HL-60/S4 treated with retinoic acid at 250 ng/mL for 4 days and 3 days (cell line): ENCODE measurements around the gene PAM.

Experiments
- in situ Hi-C: fragments of 300-500 bp; cut with MboI; formaldehyde crosslinking; loops from 2 replicates; pipeline ENCODE4 v1.7.0; 2022; ENCODE audit warnings: low sequenced_read_pairs

PAM gene

DNA sequence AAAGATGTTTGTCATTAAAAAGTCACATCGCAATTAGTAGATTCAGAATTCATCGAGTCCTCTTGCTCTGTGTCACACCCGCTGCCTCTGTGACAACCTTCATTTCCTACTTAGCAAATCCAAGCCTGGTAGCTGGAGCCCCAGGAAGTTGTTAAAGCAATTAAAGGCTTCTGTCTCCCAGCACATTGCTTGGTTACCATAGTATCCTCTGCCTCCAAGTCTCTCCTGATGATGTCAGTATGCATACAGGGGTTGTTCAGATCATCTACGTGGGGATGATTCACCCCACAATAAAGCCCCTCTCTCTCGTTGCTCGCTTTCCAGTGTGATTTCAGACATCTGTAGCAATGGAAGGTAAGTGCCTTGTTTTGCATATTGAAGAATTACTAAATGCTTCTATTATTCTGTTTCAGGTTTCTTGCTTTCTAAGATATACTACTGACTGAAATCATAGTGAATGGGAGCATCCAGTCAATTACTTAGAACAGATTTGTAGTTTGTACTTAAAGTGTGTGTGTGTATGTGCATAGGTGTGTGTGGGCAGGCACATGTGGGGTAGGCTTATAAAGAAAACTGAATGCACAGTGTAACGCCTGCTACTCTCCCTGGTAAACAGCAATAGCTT, 52.9 kb downstream of the PAM start:
- in situ Hi-C loops = no loop called here

DNA sequence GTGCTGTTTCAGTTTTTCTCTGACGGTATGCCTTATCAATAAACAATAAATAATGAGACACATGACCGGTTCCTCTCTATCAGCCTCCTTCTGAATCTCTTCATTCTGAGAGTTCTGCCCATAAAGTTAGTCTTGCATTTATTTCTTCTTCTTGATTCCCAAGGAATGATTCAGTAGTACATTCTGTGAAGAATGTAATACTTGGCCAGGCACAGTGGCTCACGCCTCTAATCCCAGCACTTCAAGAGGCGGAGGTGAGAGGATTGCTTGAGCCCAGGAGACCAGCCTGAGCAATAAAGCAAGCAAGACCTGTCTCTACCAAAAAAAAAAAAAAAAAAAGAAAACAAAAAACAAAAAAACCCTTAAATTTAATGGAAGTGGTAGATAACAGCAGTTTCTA, 53.9 kb downstream of the PAM start:
- in situ Hi-C loops = no loop called here

DNA sequence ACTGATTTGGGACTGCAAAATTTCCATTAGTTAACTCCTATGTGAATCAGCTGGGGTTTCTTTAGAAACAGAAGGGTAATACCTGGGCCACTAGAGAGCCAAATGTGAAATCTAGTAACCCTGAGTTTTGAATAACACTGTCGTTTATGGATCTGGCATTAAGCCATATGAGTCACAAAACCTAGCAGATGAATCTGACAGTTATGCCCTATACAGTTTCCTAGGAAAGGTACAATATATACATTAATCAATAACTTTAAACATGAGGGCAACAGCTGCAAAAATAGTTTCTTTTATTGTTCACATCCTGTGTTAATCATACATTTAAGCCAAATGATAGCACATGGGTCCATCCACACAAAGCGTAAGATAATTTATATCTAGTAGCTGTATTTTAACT, 56.9 kb downstream of the PAM start:
- in situ Hi-C loops = no loop called here

GRCh38 chr5:102813740-102814139, 58.6 kb downstream of the PAM start:
- in situ Hi-C loops = no loop called here

GRCh38 chr5:102815084-102815483, 60.0 kb downstream of the PAM start:
- in situ Hi-C loops = no loop called here

GRCh38 chr5:102815540-102816332, 60.6 kb downstream of the PAM start:
- in situ Hi-C loops = no loop called here

DNA sequence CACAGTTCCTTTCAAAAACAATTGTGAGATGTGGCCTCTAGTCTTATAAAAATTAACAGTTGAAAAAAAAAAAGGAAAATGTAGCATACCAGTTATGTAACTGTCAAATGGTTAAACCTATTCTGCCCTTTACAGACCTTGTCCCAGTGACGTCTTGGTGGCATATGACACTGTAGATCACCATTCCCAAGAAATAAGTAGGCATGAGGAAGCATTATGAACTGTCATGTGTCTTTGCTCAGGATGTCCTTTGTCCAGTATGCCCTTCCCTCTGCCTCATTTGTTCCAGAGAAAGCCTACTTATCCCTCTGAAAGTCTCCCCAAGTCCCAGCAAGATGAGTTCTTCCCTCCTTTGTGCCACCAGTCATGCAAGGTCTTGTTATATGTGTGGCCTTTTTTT, 63.2 kb downstream of the PAM start:
- in situ Hi-C loops = no loop called here

DNA sequence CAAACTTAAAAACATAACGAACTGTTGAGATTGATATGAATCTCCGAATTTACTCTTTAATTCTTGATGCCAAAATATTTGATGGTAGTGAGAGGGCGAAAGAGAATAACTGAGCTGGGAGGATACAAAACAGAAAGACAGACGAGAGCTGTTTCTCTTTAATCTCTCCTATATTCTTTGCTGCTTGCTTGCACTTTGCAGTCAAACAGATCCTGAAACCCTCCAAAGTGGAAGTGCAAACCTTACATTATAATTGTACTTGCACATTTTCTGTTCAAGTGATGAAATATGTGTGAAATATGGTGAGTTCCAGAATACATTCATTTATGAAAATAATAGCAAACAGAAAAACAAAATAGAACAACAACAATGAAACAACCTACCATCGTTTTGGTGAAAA, 63.8 kb downstream of the PAM start:
- in situ Hi-C loops = no loop called here

DNA sequence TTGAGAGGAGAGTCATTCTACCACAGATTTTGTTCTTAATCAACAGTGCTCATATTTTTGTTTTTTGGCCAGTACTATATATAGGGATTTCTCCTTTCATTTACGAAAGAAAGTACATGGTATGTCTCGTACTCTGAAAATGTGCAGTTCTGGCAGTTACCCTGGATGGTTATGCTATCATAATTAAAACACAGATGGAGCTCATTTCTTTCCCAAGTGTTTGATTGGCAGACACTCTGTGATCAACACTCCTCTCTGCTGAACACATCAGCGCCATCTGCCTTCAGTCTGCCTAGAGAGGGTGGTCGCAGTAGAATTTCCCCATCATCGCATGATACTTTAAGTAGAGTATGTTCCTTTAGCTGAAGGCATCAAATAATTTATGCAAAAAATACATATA, 64.5 kb downstream of the PAM start:
- in situ Hi-C loops = no loop called here

- in situ Hi-C loops = no loop called here
These were observed 68.4 kb downstream of the PAM start for GRCh38 chr5:102823441-102823874.

DNA sequence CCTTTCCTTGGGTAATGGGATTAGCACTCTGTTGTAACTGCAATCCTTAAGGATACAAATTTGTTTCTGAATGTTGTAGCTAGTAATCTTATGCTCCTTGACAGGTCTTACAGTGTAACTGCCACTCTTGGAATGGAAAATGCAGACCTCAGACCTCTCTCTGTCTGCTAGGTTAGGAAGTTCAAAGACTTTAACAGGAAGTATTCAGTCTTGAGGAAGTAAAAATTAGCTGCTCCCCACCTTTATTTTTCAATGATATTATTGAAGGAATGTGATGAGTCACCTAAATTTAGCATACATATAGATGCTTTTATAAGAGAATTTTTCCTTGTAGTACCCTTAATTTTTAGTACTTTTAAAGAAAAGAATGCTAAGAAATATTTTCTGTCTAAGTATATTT, 71.5 kb downstream of the PAM start:
- in situ Hi-C loops = no loop called here

DNA sequence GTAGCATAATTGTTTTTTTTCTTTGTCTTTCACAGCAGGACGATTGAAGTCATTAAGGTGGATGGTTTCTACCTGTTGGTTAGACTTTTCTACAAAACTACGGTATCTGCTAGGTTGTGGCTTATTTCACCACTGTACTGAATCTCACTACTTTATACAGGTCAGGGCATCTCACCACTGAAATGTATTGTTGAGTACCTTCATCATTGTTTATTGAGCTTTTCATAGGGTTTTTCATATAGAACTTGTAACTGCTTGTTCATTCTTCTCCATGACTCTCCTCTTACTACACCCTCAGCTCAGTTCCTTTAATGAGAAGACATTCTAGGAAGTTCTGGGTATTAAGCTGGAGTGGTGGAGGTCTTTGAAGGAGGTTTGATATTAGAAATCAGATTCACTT, 75.1 kb downstream of the PAM start:
- in situ Hi-C loops = no loop called here

DNA sequence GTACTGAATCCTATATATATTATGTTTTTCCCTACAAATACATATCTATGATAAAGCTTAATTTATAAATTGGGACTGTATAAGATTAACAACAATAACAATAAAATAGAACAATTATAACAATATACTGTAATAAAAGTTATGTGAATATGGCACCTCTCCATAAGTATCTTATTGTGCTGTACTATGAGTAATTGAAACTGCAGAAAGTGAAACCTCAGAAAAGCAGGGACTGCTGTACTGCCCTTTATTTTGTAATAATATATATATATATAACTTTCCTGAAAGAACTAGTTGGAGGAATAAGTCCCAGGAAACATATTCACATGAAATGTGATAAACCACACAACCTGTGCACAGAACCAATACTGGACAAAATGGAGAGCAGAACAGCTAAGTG, 77.3 kb downstream of the PAM start:
- in situ Hi-C loops = no loop called here

GRCh38 chr5:102833146-102833545, 78.0 kb downstream of the PAM start:
- in situ Hi-C loops = no loop called here

- in situ Hi-C loops = no loop called here
These were observed 79.4 kb downstream of the PAM start for GRCh38 chr5:102834438-102834964.

DNA sequence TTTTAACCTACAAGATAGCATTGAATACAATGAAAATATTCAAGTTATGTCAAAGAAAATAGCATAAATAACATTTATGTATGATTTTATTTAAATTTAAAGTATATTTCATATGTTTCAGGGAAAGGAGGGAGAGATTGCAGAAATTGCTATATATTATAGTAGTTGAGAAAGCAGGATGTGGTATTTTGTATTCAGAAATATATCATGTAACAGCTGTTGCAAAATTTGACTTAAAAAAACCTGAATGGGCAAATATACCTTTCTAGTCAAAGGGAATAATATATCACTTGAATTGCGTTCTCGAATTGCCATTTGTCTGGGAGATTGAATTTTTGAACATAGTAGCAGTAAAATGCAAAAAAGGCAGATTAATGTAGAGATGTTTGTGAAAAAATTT, 80.6 kb downstream of the PAM start:
- in situ Hi-C loops = no loop called here

DNA sequence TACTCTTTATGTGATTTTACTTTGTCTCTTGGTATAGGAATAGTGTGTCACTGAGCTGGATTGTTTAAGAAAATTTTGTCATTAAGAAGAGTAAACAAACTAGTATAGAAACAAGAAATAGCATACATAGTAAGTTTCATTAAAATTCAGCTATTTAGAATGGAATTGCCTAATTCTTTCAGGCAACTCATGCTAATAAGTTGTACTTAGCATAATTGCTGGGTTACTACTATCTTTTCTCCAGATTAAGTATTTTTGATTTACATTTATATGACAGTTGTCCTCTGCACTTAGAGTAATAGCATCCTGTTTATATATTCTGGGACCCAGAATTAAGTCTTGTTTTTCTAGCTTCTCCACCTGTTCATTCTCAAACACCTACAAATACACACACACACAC, 85.9 kb downstream of the PAM start:
- in situ Hi-C loops = no loop called here

DNA sequence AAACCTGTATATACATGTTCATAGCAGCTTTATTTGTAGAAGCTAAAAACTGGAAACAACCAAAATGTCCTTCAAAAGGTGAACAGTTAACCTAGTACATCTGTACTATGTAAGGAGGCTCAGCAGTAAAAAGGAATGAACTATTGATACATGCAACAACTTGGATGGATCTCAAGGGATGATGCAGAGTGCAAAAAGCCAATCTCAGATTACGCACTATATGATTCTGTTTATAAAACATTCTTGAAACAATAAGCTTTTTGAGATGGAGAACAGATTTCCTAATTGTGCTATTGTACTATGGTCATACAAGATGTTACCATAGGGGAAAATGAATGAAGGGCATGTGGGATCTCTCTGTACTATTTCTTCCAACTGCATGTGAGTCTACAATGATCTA, 88.9 kb downstream of the PAM start:
- in situ Hi-C loops = no loop called here

DNA sequence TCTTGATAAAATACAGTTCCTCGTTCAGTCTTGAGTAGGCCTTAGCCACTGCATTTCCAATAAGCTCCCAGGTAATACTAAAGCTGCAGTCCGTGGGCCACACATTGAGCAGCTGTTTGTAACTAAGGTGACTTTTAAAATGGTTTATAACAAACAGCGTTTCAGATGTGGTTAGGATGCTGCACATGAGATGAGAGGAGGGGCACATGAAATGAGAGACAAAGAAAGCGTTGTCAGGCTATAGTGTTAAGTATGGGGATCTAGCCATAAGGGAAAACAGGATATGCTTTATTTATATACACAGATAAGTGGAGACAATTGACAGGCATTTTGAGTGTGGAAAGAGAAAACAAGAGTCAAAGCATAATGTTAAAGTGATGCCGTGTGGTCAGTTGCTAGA, 89.9 kb downstream of the PAM start:
- in situ Hi-C loops = no loop called here

- in situ Hi-C loops = no loop called here
These were observed 95.4 kb downstream of the PAM start for GRCh38 chr5:102850503-102850902.

GRCh38 chr5:102853680-102854079, 98.6 kb downstream of the PAM start:
- in situ Hi-C loops = no loop called here

GRCh38 chr5:102855681-102856388, 100.7 kb downstream of the PAM start:
- in situ Hi-C loops = no loop called here
